ENCODE data around the gene GALNT10. TPM values are rescaled to one million over a fixed set of nuclear protein-coding genes. Genes with fewer than 3 reads are reported as not detected.
A peak's percentile ranks its signal among the peaks of the same experiment; 100 is the strongest.

Gene GALNT10
- total and polyA plus RNA-seq, 9 of the 15 experiments (the other 6 are each of a cell fraction or from before 2014, with no cell fraction given), result 4.6 to 37.1 (median 13.3) TPM

DNA sequence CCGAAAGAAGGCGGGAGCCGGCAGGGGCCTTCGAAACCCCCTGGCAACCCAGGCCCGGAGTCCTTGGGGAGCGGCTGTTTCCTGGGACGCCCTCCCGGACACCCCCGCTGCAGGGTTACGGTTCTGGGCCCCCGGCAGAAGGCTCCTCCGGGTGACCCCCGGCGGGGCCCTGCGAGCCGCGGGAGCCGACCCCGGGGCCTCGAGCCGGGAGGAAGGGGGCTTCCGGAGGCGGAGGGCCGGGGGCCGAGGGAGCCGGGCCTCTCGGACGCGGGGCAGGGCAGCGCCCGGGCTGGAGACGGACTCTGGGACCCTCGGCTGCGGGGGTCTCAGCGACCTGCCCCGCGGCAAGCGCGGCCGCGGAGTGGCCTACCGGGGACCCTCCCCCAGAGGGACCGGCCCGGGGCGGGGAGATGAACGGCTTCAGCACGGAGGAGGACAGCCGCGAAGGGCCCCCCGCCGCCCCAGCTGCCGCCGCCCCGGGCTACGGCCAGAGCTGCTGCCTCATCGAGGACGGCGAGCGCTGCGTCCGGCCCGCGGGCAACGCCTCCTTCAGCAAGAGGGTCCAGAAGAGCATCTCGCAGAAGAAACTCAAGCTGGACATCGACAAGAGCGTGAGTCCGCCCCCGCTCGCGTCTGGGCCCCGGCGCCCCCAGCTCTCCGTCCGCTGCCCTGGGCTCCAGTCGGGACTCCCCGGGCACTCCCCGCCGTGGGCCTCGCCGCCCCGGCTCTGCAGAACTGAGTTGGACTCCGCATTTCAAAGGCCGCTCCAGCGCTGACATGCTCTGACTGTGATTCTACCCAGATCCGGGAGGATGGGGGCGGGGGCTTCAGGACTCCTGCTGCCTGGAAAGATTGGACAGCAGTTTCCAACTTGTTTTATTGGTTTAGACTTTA lies 255.9 kb downstream of the GALNT10 start (continued):
- TF ChIP-seq, protein P1, sequence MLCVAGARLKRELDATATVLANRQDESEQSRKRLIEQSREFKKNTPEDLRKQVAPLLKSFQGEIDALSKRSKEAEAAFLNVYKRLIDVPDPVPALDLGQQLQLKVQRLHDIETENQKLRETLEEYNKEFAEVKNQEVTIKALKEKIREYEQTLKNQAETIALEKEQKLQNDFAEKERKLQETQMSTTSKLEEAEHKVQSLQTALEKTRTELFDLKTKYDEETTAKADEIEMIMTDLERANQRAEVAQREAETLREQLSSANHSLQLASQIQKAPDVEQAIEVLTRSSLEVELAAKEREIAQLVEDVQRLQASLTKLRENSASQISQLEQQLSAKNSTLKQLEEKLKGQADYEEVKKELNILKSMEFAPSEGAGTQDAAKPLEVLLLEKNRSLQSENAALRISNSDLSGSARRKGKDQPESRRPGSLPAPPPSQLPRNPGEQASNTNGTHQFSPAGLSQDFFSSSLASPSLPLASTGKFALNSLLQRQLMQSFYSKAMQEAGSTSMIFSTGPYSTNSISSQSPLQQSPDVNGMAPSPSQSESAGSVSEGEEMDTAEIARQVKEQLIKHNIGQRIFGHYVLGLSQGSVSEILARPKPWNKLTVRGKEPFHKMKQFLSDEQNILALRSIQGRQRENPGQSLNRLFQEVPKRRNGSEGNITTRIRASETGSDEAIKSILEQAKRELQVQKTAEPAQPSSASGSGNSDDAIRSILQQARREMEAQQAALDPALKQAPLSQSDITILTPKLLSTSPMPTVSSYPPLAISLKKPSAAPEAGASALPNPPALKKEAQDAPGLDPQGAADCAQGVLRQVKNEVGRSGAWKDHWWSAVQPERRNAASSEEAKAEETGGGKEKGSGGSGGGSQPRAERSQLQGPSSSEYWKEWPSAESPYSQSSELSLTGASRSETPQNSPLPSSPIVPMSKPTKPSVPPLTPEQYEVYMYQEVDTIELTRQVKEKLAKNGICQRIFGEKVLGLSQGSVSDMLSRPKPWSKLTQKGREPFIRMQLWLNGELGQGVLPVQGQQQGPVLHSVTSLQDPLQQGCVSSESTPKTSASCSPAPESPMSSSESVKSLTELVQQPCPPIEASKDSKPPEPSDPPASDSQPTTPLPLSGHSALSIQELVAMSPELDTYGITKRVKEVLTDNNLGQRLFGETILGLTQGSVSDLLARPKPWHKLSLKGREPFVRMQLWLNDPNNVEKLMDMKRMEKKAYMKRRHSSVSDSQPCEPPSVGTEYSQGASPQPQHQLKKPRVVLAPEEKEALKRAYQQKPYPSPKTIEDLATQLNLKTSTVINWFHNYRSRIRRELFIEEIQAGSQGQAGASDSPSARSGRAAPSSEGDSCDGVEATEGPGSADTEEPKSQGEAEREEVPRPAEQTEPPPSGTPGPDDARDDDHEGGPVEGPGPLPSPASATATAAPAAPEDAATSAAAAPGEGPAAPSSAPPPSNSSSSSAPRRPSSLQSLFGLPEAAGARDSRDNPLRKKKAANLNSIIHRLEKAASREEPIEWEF (CRISPR knock-in tag; IDR thresholded peaks at IDR 0.05), result no peak
- TF ChIP-seq FOXK1 (CRISPR knock-in tag; IDR thresholded peaks at IDR 0.05; ENCODE audit: borderline replicate concordance) (0 out of 2 replicates have a peak, but pooled peaks have one; percentile 33), NONO (IDR thresholded peaks at IDR 0.05; ENCODE audit: low read depth in 2 of 2, low read length in 1 of 2) (0 out of 4 replicates have a peak, but pooled peaks of 1 of the 2 experiments have one; percentile 4), ZNF134 (CRISPR knock-in tag; conservative IDR thresholded peaks at IDR 0.05) (no peak), ZFP36 (IDR thresholded peaks at IDR 0.05; ENCODE audit: low read depth, low read length, partially characterized antibody) (no peak), POLR2H (tag; IDR thresholded peaks at IDR 0.05; ENCODE audit: low read depth) (no peak)
- TF ChIP-seq, protein P2, sequence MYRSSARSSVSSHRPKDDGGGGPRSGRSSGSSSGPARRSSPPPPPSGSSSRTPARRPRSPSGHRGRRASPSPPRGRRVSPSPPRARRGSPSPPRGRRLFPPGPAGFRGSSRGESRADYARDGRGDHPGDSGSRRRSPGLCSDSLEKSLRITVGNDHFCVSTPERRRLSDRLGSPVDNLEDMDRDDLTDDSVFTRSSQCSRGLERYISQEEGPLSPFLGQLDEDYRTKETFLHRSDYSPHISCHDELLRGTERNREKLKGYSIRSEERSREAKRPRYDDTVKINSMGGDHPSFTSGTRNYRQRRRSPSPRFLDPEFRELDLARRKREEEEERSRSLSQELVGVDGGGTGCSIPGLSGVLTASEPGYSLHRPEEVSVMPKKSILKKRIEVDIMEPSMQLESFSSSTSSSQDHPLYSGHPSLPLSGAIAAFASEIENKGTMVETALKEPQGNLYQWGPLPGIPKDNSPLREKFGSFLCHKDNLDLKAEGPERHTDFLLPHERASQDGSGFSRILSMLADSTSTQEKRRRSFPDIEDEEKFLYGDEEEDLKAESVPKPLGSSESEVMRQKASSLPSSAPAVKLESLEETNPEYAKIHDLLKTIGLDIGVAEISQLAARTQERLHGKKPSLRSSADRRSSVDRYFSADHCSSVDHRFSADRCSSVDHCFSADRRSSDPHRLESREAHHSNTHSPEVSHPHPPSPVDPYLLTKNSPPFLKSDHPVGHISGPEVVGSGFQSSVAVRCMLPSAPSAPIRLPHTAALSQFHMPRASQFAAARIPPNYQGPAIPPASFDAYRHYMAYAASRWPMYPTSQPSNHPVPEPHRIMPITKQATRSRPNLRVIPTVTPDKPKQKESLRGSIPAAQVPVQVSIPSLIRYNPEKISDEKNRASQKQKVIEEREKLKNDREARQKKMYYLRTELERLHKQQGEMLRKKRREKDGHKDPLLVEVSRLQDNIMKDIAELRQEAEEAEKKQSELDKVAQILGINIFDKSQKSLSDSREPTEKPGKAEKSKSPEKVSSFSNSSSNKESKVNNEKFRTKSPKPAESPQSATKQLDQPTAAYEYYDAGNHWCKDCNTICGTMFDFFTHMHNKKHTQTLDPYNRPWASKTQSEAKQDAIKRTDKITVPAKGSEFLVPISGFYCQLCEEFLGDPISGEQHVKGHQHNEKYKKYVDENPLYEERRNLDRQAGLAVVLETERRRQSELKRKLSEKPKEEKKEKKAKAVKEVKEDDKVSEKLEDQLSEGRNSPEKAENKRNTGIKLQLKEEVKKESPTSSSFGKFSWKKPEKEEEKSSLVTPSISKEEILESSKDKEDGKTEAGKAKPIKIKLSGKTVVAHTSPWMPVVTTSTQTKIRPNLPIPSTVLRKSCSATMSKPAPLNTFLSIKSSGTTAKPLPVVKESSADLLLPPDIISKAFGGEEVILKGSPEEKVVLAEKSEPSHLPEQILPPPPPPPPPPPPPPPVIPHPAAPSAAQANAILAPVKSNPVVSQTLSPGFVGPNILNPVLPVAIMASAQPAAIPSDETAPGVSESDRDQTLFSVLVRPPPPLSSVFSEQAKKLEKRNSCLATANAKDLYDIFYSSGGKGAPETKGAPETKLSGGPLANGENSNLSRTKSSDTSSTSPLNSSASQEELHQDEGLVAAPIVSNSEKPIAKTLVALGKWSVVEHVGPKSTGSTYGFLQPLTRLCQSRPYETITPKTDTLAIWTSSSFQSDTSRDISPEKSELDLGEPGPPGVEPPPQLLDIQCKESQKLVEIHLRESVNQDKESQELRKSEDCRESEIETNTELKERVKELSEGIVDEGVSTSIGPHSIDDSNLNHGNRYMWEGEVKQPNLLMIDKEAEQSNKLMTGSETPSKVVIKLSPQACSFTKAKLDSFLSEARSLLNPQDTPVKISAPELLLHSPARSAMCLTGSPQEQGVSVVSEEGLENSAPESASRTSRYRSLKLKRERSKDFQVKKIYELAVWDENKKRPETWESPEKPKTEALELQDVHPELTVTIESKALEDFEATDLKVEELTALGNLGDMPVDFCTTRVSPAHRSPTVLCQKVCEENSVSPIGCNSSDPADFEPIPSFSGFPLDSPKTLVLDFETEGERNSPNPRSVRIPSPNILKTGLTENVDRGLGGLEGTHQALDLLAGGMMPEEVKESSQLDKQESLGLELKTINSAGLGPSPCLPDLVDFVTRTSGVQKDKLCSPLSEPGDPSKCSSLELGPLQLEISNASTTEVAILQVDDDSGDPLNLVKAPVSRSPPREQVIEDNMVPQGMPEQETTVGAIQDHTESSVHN (IDR thresholded peaks at IDR 0.05; ENCODE audit: borderline replicate concordance in 1 of 2, low read depth in 1 of 2), result no peak

Data from K562 (cell line).